ENCODE data around the gene IGSF9.
"Not testable (repeated sequence)": the region's sequence is repeated elsewhere in the genome, so short reads cannot be mapped to it uniquely, and the experiment has no call there.

The IGSF9 gene

GRCh38 chr1:159918352-159919200, 26.8 kb downstream of the IGSF9 start:
- no peak for DNase-seq

GRCh38 chr1:159917533-159918351, 27.7 kb downstream of the IGSF9 start:
- DNase-seq = no peak

- DNase-seq = no peak
Measured at GRCh38 chr1:159916242-159917051, 29.0 kb downstream of the IGSF9 start.

- DNase-seq = no peak
Measured at GRCh38 chr1:159915571-159916241, 29.7 kb downstream of the IGSF9 start.

- no peak for DNase-seq
Measured at GRCh38 chr1:159914252-159915018, 31.0 kb downstream of the IGSF9 start.

GRCh38 chr1:159913451-159914192, 31.8 kb downstream of the IGSF9 start:
- no peak for DNase-seq

- DNase-seq = no peak
Measured at GRCh38 chr1:159911326-159912070, 33.9 kb downstream of the IGSF9 start.

GRCh38 chr1:159908031-159908940, 37.1 kb downstream of the IGSF9 start:
- DNase-seq = no peak

- no peak for DNase-seq
Measured at GRCh38 chr1:159906960-159907359, 38.5 kb downstream of the IGSF9 start.

GRCh38 chr1:159904036-159904435, 41.4 kb downstream of the IGSF9 start:
- DNase-seq = not testable (repeated sequence)

- DNase-seq = peak; percentile 54
Measured at GRCh38 chr1:159902541-159902940, 42.9 kb downstream of the IGSF9 start.

GRCh38 chr1:159900755-159901360, 44.6 kb downstream of the IGSF9 start:
- DNase-seq = no peak

GRCh38 chr1:159900086-159900680, 45.2 kb downstream of the IGSF9 start, which contains the start of gene CFAP45:
CFAP45 (minus strand) TSS chr1:159900165; CDS start chr1:159900098, 67 bp downstream.
- peak; percentile 55 for DNase-seq

GRCh38 chr1:159899634-159900033, 45.8 kb downstream of the IGSF9 start:
- not testable (repeated sequence) for DNase-seq

- DNase-seq = no peak
Measured at GRCh38 chr1:159898527-159898926, 46.9 kb downstream of the IGSF9 start.

GRCh38 chr1:159897962-159898361, 47.5 kb downstream of the IGSF9 start:
- peak; percentile 77 for DNase-seq

- no peak for DNase-seq
Measured at GRCh38 chr1:159896546-159896930, 48.9 kb downstream of the IGSF9 start.

Measured in suppressor macrophage treated with lipopolysaccharide for 4 hours (primary cell).